GM18867 (cell line): ENCODE measurements around the gene MCAM.

Experiments used
- ATAC-seq: cut with Tn5 transposase; IDR thresholded peaks from one replicate; pipeline ENCODE4 v1.9.1; 2021; ENCODE audit warnings: mild to moderate bottlenecking, moderate library complexity; ENCODE audit not compliant: unreplicated experiment

Gene MCAM

GRCh38 chr11:119345685-119346084, 28.8 kb upstream of the MCAM start:
- ATAC-seq, result no peak

GRCh38 chr11:119344291-119345010, 27.5 kb upstream of the MCAM start:
- no peak for ATAC-seq

DNA sequence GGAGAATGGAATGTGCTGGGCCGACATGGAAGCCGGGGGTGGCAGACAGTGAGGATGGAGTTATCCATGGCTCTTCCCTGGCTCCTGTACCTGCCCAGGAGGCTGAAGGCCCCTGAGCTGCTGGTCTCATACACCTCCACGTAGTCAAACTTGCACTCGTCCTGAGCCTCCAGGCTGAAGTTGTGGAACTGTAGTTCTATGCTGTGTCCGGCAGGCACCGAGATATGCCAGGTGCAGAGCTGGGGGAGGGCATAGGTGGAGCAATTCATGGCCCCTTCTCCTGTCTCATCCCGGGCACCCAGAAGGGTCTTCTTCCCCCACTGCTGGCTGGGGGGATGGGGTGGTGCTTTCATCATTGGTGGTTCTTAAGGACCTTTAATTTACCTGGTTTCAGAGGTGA, 26.8 kb upstream of the MCAM start:
- ATAC-seq, result no peak

DNA sequence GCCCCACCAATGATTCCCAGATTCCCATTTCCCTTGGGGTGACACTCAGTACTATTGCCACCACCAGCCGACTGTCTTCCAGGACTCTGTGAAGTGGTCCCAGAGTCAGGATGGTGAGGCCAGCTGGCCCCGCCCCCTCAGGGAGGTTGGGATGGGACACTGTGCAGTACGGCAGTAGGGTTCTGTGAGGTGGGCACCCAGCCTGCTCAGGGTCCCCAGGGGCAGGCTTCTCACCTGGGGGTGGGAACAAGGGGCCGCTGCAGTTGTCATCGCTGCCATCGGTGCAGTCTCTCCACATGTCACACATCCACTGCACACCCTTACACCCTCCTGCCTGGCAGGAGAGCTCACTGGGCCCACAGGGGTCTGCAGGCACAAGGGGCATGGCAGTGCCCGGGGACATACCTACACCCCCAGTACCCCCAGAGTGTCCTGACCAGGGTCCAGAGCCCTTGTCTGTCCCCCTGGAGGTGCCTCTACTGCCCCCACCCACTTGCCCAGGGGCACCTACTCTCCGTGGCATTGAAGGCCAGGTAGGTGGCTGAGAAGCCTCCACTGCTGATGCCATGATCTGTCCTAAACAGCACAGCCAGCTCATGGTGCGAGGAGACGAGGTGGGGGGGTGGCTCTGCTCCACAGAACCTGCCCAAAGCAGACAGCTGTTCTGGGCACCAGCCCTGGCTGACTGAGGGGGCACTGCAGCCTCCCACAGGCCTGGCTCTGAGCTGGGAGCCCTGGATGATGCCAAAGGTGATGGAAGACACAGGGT, 25.6 kb upstream of the MCAM start:
- ATAC-seq, result no peak

GRCh38 chr11:119342023-119342300, 25.0 kb upstream of the MCAM start:
- no peak for ATAC-seq

DNA sequence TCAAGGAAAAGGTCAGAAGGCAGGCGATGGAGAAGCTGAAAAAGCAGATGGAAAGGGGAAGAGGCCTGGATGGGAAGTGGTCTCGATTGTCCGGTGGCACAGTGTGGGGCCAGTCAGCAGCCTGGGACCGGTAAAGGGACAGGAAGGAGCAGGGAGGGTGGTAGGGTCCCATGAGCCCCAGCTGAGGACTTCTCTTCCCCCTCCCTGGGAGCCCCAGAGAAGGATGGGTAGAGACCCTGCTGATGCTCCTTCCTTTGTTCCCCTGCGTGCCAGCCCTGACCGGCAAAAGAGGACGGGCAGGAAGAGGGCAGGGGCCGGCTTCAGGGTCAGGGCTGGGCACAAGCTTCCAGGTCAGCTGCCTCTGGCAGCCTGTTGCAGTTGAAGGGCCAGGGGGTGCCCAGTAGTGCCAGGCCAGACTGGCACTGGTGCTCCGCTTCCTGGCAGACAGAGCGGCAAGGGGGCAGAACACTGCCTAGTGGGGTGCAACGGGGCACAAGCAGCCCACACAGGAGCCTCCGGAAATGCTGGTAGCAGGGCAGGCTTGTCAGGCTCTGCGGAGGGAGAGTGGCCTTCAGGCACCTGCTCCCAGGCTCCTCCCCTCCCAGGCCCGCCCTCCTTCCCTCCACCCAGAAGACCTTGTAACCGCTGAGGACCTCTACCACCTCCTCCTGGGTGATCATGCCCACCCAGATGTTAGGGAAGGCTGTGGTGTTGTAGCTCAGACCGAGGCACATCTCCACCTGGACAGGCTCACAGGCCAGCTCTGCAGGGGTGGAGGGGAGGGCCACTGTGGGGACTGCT, 24.5 kb upstream of the MCAM start:
- no peak for ATAC-seq

GRCh38 chr11:119340335-119341221, 23.6 kb upstream of the MCAM start, which contains the start of gene C1QTNF5:
Gene C1QTNF5 (minus strand): TSS chr11:119340883. CDS start chr11:119340397, 486 bp downstream.
- no peak for ATAC-seq

GRCh38 chr11:119339589-119340334, 22.8 kb upstream of the MCAM start:
- ATAC-seq, result no peak

DNA sequence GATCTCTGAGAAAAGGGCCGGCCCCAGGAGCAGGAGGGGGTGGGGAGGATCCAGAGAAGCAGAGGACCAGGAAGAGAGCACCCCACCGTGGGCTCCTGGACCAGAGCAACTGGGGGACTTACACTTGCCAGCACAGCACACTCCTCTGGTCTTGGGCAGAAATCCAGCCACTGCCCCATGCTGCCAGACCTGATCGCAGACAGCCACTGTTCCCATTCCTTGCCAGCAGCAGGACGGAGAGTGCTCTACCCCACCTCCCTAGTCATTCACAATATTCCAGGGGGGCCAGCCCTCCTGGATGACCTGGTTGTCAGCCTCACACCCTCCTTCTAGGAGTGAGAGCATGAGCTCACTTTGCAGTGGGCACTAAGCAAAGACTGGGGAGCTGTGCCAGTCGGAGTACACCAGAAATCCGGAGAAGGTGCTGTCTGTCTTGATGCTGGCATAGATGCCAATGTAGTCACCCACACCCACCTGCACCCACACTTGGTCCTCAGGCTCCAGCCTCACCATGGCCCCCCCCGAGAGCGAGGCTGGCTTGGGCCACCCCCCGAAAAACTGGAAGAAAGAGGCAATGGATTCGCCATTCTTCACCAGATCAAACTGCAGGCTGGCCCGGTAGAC, 22.1 kb upstream of the MCAM start:
- ATAC-seq, result no peak

- no peak for ATAC-seq
These were observed 21.5 kb upstream of the MCAM start for GRCh38 chr11:119338318-119338890.

- no peak for ATAC-seq
These were observed 20.8 kb upstream of the MCAM start for GRCh38 chr11:119337581-119338317.

- no peak for ATAC-seq
These were observed 20.0 kb upstream of the MCAM start for GRCh38 chr11:119336744-119337469.

- ATAC-seq, result no peak
These were observed 19.0 kb upstream of the MCAM start for GRCh38 chr11:119335655-119336543.

GRCh38 chr11:119335091-119335654, 18.2 kb upstream of the MCAM start:
- ATAC-seq, result no peak

- ATAC-seq, result peak; percentile 91
These were observed 17.4 kb upstream of the MCAM start, which contains the start of gene RNF26 for GRCh38 chr11:119334174-119334930. Gene RNF26 (plus strand): TSS chr11:119334527. CDS start chr11:119335123, 596 bp downstream.
